ENCODE measurements around the gene HAX1. TPM values are rescaled to one million over a fixed set of nuclear protein-coding genes. Genes with fewer than 3 reads are reported as not detected.
"Not testable (repeated sequence)": the region's sequence is repeated elsewhere in the genome, so short reads cannot be mapped to it uniquely, and the experiment has no call there.

Gene HAX1
- total and polyA plus RNA-seq, 2 experiments from 2014 or later: 73.2 to 92.0 TPM

- H2AFZ ChIP-seq; H3K4me3 Mint-ChIP-seq; H3K27ac ChIP-seq (ENCODE audit: low read depth); H3K4me3 ChIP-seq; H3K36me3 ChIP-seq (ENCODE audit: insufficient read depth); H3K9me2 ChIP-seq (ENCODE audit: insufficient read depth); H3F3A ChIP-seq (replicated peaks; ENCODE audit: low read depth); H3K27ac Mint-ChIP-seq; H3K79me2 ChIP-seq (replicated peaks; ENCODE audit: insufficient read depth); H3K36me3 Mint-ChIP-seq (ENCODE audit: low read depth); H3K27me3 ChIP-seq (ENCODE audit: insufficient read depth); DNase-seq (ENCODE audit: low spot score); H4K20me1 ChIP-seq (replicated peaks; ENCODE audit: insufficient read depth); H3K4me1 ChIP-seq (ENCODE audit: insufficient read depth); H3K4me2 ChIP-seq; ATAC-seq: not testable (repeated sequence)
- H3K27me3 Mint-ChIP-seq (ENCODE audit: insufficient read depth, low read depth, poor library complexity): peaks cover 11% of the 10 kb centered on the region
- H3K9me3 Mint-ChIP-seq: peaks cover 14% of the 10 kb centered on the region; the same call in 2 of the 3 replicates
- H3K4me1 Mint-ChIP-seq: peaks cover 12% of the 10 kb centered on the region
These were observed 49.1 kb downstream of the HAX1 start for GRCh38 chr1:154321609-154321934.

GRCh38 chr1:154323493-154323892 lies 51.1 kb downstream of the HAX1 start:
- Mint-ChIP-seq H3K27ac (no peak overlapping the region), H3K4me3 (no peak overlapping the region), H3K9me3 (no peaks in the 10 kb centered on the region), H3K27me3 (ENCODE audit: insufficient read depth, low read depth, poor library complexity) (peaks cover 26% of the 10 kb centered on the region), H3K36me3 (ENCODE audit: low read depth) (no peaks in the 10 kb centered on the region; the same call in 2 of the 3 replicates), H3K4me1 (peaks cover 29% of the 10 kb centered on the region)
- Histone ChIP-seq H3K27ac (ENCODE audit: low read depth) (no peak overlapping the region), H3K9me2 (ENCODE audit: insufficient read depth) (no peaks in the 10 kb centered on the region), H3K79me2 (replicated peaks; ENCODE audit: insufficient read depth) (peaks cover 14% of the 10 kb centered on the region), H4K20me1 (replicated peaks; ENCODE audit: insufficient read depth) (peaks cover 7% of the 10 kb centered on the region), H3K4me1 (ENCODE audit: insufficient read depth) (peaks cover 20% of the 10 kb centered on the region), H3K4me2 (no peak overlapping the region), H3K36me3 (ENCODE audit: insufficient read depth) (no peaks in the 10 kb centered on the region), H3K4me3 (no peak overlapping the region), H3K27me3 (ENCODE audit: insufficient read depth) (no peaks in the 10 kb centered on the region), H2AFZ (no peak overlapping the region), H3F3A (replicated peaks; ENCODE audit: low read depth) (peaks cover 11% of the 10 kb centered on the region; the same call in 1 of the 2 replicates)
- TF ChIP-seq JUNB (IDR thresholded peaks at IDR 0.05; ENCODE audit: unreplicated experiment) (no peak), CTCF (conservative IDR thresholded peaks at IDR 0.05; ENCODE audit: low read depth in 2 of 2) (no peak), STAT1 (IDR thresholded peaks at IDR 0.05; ENCODE audit: unreplicated experiment) (no peak), ETS1 (IDR thresholded peaks at IDR 0.05) (no peak), ZNF462 (CRISPR knock-in tag; IDR thresholded peaks at IDR 0.05) (no peak), EZH2 (IDR thresholded peaks at IDR 0.05; ENCODE audit: low read depth, unreplicated experiment) (no peak), NANOG (IDR thresholded peaks at IDR 0.05; ENCODE audit: borderline replicate concordance) (no peak), ZNF331 (CRISPR knock-in tag; IDR thresholded peaks at IDR 0.05; ENCODE audit: low read depth) (no peak), POLR2AphosphoS5 (IDR thresholded peaks at IDR 0.05; ENCODE audit: low read depth) (no peak)
- ATAC-seq (no peak), DNase-seq (ENCODE audit: low spot score) (no peak)
